HepG2 (cell line): Measurements from ENCODE around the gene TEAD4. TPM values are rescaled to one million over a fixed set of nuclear protein-coding genes. Genes with fewer than 3 reads are reported as not detected.

Experiments
- ARID4A ChIP-seq: sonication (generic); formaldehyde crosslinking; IDR thresholded peaks from 2 replicates; pipeline ENCODE4 v1.5.0; 2020; ENCODE audit warnings: mild to moderate bottlenecking, missing genetic modification reagents, borderline replicate concordance
- CTCF ChIP-seq: sonication (generic); formaldehyde crosslinking; IDR thresholded peaks from 2 replicates; pipeline ENCODE4 v1.5.0; 2020; ENCODE audit warnings: mild to moderate bottlenecking, missing genetic modification reagents, moderate library complexity
- DNMT3B ChIP-seq: conservative IDR thresholded peaks from 2 replicates; pipeline ENCODE4 v1.6.1; 2016; ENCODE audit warnings: missing biosample characterization, control low read depth
- HMG20A ChIP-seq: IDR thresholded peaks from 2 replicates; pipeline ENCODE4 v1.6.1; 2016; ENCODE audit warnings: borderline replicate concordance
- MTA1 ChIP-seq: sonication (generic); formaldehyde crosslinking; IDR thresholded peaks from 2 replicates; pipeline ENCODE4 v1.4.0; 2020; ENCODE audit warnings: missing genetic modification reagents, mild to moderate bottlenecking, borderline replicate concordance
- RARA ChIP-seq: IDR thresholded peaks from 2 replicates; pipeline ENCODE4 v1.6.1; 2016; ENCODE audit warnings: missing genetic modification reagents, missing compliant biosample characterization
- RFXANK ChIP-seq: IDR thresholded peaks from 2 replicates; pipeline ENCODE4 v1.6.1; 2016
- TIGD3 ChIP-seq: sonication (generic); formaldehyde crosslinking; IDR thresholded peaks from 2 replicates; pipeline ENCODE4 v1.5.1; 2020; ENCODE audit warnings: mild to moderate bottlenecking, missing genetic modification reagents, borderline replicate concordance
- ZNF572 ChIP-seq: sonication (generic); formaldehyde crosslinking; IDR thresholded peaks from 2 replicates; pipeline ENCODE4 v1.5.1; 2020; ENCODE audit warnings: mild to moderate bottlenecking, missing genetic modification reagents
- ZNF83 ChIP-seq: sonication (generic); formaldehyde crosslinking; IDR thresholded peaks from 2 replicates; pipeline ENCODE4 v1.4.0; 2020; ENCODE audit warnings: missing genetic modification reagents, mild to moderate bottlenecking, borderline replicate concordance
- polyA plus RNA-seq, 8 experiments: library from polyadenylated mRNA; depleted of rRNA in 3 of 8; stranded (reverse) in 7 of 8; unstranded in 1 of 8; fragments of >200 nt; fragmentation: Illumina TruSeq in 4 of 8; extraction: Trizol in 4 of 8; gene quantifications; 2 replicates each; pipeline versions ENCODE4 v1.2.1 to v1.2.3, GENCODE V29; 2011 to 2016; ENCODE audit warnings: low read depth in 4 of 8, missing spikeins in 1 of 8, mixed read lengths in 1 of 8; ENCODE audit not compliant: insufficient read depth in 1 of 8
- total RNA-seq, 5 experiments: library from RNA; depleted of rRNA; stranded (reverse); fragments of >200 nt; fragmentation: Illumina TruSeq; extraction: Trizol; gene quantifications; 2 replicates each; pipeline ENCODE4 v1.2.3, GENCODE V29; 2016; ENCODE audit warnings: low read depth in 1 of 5
- TF ChIP-seq, protein P1 (sequence below): sonication (generic); formaldehyde crosslinking; IDR thresholded peaks from 2 replicates; pipeline ENCODE4 v1.4.0; 2020; ENCODE audit warnings: missing genetic modification reagents
- TF ChIP-seq, protein P2 (sequence below): sonication (generic); formaldehyde crosslinking; IDR thresholded peaks from 2 replicates; pipeline ENCODE4 v1.5.1; 2020; ENCODE audit warnings: mild to moderate bottlenecking, missing genetic modification reagents, moderate library complexity

Gene TEAD4
- total and polyA plus RNA-seq, 2 of the 13 experiments (the other 11 are each of a cell fraction or from before 2014, with no cell fraction given) = 45.0 to 69.4 TPM

- TF ChIP-seq CTCF (CRISPR knock-in tag) (no peak; the same call in 1 of the 2 replicates), DNMT3B (no peak), ARID4A (CRISPR knock-in tag) (peak; percentile 77; the same call in 1 of the 2 replicates), ZNF83 (CRISPR knock-in tag) (no peak), HMG20A (CRISPR knock-in tag) (peak; percentile 75; the same call in 1 of the 2 replicates), RFXANK (CRISPR knock-in tag) (no peak), TIGD3 (no peak), MTA1 (CRISPR knock-in tag) (peak; percentile 59; the same call in 1 of the 2 replicates), ZNF572 (CRISPR knock-in tag) (0 out of 2 replicates have a peak, but pooled peaks have one; percentile 5), RARA (CRISPR knock-in tag) (peak; percentile 92)
- TF ChIP-seq, protein P1, sequence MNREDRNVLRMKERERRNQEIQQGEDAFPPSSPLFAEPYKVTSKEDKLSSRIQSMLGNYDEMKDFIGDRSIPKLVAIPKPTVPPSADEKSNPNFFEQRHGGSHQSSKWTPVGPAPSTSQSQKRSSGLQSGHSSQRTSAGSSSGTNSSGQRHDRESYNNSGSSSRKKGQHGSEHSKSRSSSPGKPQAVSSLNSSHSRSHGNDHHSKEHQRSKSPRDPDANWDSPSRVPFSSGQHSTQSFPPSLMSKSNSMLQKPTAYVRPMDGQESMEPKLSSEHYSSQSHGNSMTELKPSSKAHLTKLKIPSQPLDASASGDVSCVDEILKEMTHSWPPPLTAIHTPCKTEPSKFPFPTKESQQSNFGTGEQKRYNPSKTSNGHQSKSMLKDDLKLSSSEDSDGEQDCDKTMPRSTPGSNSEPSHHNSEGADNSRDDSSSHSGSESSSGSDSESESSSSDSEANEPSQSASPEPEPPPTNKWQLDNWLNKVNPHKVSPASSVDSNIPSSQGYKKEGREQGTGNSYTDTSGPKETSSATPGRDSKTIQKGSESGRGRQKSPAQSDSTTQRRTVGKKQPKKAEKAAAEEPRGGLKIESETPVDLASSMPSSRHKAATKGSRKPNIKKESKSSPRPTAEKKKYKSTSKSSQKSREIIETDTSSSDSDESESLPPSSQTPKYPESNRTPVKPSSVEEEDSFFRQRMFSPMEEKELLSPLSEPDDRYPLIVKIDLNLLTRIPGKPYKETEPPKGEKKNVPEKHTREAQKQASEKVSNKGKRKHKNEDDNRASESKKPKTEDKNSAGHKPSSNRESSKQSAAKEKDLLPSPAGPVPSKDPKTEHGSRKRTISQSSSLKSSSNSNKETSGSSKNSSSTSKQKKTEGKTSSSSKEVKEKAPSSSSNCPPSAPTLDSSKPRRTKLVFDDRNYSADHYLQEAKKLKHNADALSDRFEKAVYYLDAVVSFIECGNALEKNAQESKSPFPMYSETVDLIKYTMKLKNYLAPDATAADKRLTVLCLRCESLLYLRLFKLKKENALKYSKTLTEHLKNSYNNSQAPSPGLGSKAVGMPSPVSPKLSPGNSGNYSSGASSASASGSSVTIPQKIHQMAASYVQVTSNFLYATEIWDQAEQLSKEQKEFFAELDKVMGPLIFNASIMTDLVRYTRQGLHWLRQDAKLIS (CRISPR knock-in tag) = no peak
- TF ChIP-seq, protein P2, sequence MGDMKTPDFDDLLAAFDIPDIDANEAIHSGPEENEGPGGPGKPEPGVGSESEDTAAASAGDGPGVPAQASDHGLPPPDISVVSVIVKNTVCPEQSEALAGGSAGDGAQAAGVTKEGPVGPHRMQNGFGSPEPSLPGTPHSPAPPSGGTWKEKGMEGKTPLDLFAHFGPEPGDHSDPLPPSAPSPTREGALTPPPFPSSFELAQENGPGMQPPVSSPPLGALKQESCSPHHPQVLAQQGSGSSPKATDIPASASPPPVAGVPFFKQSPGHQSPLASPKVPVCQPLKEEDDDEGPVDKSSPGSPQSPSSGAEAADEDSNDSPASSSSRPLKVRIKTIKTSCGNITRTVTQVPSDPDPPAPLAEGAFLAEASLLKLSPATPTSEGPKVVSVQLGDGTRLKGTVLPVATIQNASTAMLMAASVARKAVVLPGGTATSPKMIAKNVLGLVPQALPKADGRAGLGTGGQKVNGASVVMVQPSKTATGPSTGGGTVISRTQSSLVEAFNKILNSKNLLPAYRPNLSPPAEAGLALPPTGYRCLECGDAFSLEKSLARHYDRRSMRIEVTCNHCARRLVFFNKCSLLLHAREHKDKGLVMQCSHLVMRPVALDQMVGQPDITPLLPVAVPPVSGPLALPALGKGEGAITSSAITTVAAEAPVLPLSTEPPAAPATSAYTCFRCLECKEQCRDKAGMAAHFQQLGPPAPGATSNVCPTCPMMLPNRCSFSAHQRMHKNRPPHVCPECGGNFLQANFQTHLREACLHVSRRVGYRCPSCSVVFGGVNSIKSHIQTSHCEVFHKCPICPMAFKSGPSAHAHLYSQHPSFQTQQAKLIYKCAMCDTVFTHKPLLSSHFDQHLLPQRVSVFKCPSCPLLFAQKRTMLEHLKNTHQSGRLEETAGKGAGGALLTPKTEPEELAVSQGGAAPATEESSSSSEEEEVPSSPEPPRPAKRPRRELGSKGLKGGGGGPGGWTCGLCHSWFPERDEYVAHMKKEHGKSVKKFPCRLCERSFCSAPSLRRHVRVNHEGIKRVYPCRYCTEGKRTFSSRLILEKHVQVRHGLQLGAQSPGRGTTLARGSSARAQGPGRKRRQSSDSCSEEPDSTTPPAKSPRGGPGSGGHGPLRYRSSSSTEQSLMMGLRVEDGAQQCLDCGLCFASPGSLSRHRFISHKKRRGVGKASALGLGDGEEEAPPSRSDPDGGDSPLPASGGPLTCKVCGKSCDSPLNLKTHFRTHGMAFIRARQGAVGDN = peak; percentile 39
These were observed 4.1 kb downstream of the TEAD4 start (continued) for GRCh38 chr12:2963154-2963759.
